Mucosa of descending colon (tissue), 3 donors: ENCODE data around the gene PHF12. TPM values are rescaled to one million over a fixed set of nuclear protein-coding genes. Genes with fewer than 3 reads are reported as not detected.

Experiments used
- ATAC-seq: fragments of 200-7000 bp; cut with Tn5 transposase; one replicate; pipeline ENCODE4 v1.9.1; 2020; ENCODE audit warnings: mild to moderate bottlenecking, moderate library complexity
- DNase-seq, 3 donors: peaks; one replicate each; pipeline ENCODE4 v3.0.0-alpha.2; 2020
- H3K36me3 ChIP-seq: fragments of 200-600 bp; one replicate; pipeline ENCODE4 v1.8.0; 2021; ENCODE audit warnings: low read depth, mild to moderate bottlenecking
- H3K4me1 ChIP-seq: fragments of 200-600 bp; one replicate; pipeline ENCODE4 v1.8.0; 2021; ENCODE audit warnings: low read depth, mild to moderate bottlenecking
- H3K4me3 ChIP-seq: fragments of 200-600 bp; one replicate; pipeline ENCODE4 v1.8.0; 2021; ENCODE audit warnings: mild to moderate bottlenecking
- H3K9me3 ChIP-seq: fragments of 200-600 bp; one replicate; pipeline ENCODE4 v1.8.0; 2021; ENCODE audit warnings: mild to moderate bottlenecking
- CTCF ChIP-seq: fragments of 200-600 bp; IDR thresholded peaks from one replicate; pipeline ENCODE4 v1.8.0; 2022; ENCODE audit warnings: antibody characterized with exemption, mild to moderate bottlenecking
- intact Hi-C, 2 donors: fragments of 100-400 bp; cut with DNase I in 1 of 2; cut with micrococcal nuclease in 1 of 2; formaldehyde crosslinking; loops; one replicate each; pipeline versions ENCODE4 v1.11.0 to v1.11.1; 2022; cut with DNase I, micrococcal nuclease
- total RNA-seq, 3 donors: library from RNA; stranded (reverse); fragmentation: NEBNext Ultra II Directional in 2 of 3; extraction: Animal tissue kit (Norgen Biotek cat#: 25700) in 2 of 3; gene quantifications; one replicate each; pipeline versions ENCODE4 v1.2.1 to v1.2.4, GENCODE V29; 2021 to 2023
- donor health status: DM: no; HTN: no; CAD: no; lungs with moderate emphysema.
- donor health status: DM: no; HTN: no; CAD: no.
- donor health status: DM: no; HTN: yes; CAD: no.

The PHF12 gene
- total RNA-seq, 3 donors from 2014 or later, result 35.9 to 59.7 (median 39.2) TPM

- peaks cover 25% of the 10 kb centered on the region for H3K4me1 ChIP-seq
- no peaks in the 10 kb centered on the region for H3K9me3 ChIP-seq
- no peak overlapping the region for H3K4me3 ChIP-seq
- no peak for TF ChIP-seq CTCF
- ATAC-seq (no peak), DNase-seq (peak in 1 of 3 donors; percentile 36)
- intact Hi-C loops, result no loop called here
- no peaks in the 10 kb centered on the region for H3K36me3 ChIP-seq
Observed at GRCh38 chr17:28892024-28892423, 59.3 kb downstream of the PHF12 start.

GRCh38 chr17:28891201-28891600 lies 60.1 kb downstream of the PHF12 start:
- Histone ChIP-seq H3K36me3 (no peaks in the 10 kb centered on the region), H3K4me3 (no peak overlapping the region), H3K4me1 (peaks cover 19% of the 10 kb centered on the region), H3K9me3 (no peaks in the 10 kb centered on the region)
- intact Hi-C loops, result no loop called here
- ATAC-seq (no peak), DNase-seq (no peak)
- TF ChIP-seq CTCF, result no peak

- peaks cover 17% of the 10 kb centered on the region for H3K4me1 ChIP-seq
- TF ChIP-seq CTCF, result no peak
Observed at GRCh38 chr17:28889996-28890395, 61.3 kb downstream of the PHF12 start.

GRCh38 chr17:28888832-28889231 lies 62.5 kb downstream of the PHF12 start:
- DNase-seq (peak in 1 of 3 donors; percentile 38), ATAC-seq (no peak)
- H3K4me1 ChIP-seq, result peaks cover 13% of the 10 kb centered on the region
- no peaks in the 10 kb centered on the region for H3K9me3 ChIP-seq
- no peak overlapping the region for H3K4me3 ChIP-seq
- no peaks in the 10 kb centered on the region for H3K36me3 ChIP-seq
- intact Hi-C loops, result no loop called here
- TF ChIP-seq CTCF, result no peak

More at GRCh38 chr17:28889996-28890395, 61.3 kb downstream of the PHF12 start:
- Histone ChIP-seq H3K9me3 (no peaks in the 10 kb centered on the region), H3K36me3 (no peaks in the 10 kb centered on the region), H3K4me3 (no peak overlapping the region)
- DNase-seq, result peak in 1 of 3 donors; percentile 5
- no peak for ATAC-seq
- intact Hi-C loops, result no loop called here

GRCh38 chr17:28887871-28888471 lies 63.3 kb downstream of the PHF12 start:
- ATAC-seq, result no peak
- Histone ChIP-seq H3K36me3 (no peaks in the 10 kb centered on the region), H3K9me3 (no peaks in the 10 kb centered on the region), H3K4me3 (no peak overlapping the region), H3K4me1 (peaks cover 4% of the 10 kb centered on the region)
- intact Hi-C loops, result no loop called here
- TF ChIP-seq CTCF, result no peak
- no peak for DNase-seq

- DNase-seq, result no peak
- Histone ChIP-seq H3K9me3 (no peaks in the 10 kb centered on the region), H3K4me1 (no peaks in the 10 kb centered on the region), H3K36me3 (no peaks in the 10 kb centered on the region), H3K4me3 (no peak overlapping the region)
- ATAC-seq, result no peak
- TF ChIP-seq CTCF, result no peak
- intact Hi-C loops, result no loop called here
Observed at GRCh38 chr17:28885951-28886350, 65.4 kb downstream of the PHF12 start.
